ENCODE results near the gene ITGA5.

The ITGA5 gene

GRCh38 chr12:54412348-54412747, 6.7 kb downstream of the ITGA5 start:
- peak overlapping the region; percentile 62 for H3K4me3 ChIP-seq (ENCODE audit: low read depth, low read length)
- no peak for DNase-seq (ENCODE audit: low read depth)
- TF ChIP-seq POLR2A (IDR thresholded peaks at IDR 0.05; ENCODE audit: extremely low read depth, insufficient read length) (no peak), CTCF (IDR thresholded peaks at IDR 0.05; ENCODE audit: low read depth, low read length) (no peak), MYC (IDR thresholded peaks at IDR 0.05; ENCODE audit: low read depth, low read length) (no peak), MAX (IDR thresholded peaks at IDR 0.05; ENCODE audit: low read depth, low read length) (no peak)

- TF ChIP-seq CTCF (IDR thresholded peaks at IDR 0.05; ENCODE audit: low read depth, low read length) (no peak), POLR2A (IDR thresholded peaks at IDR 0.05; ENCODE audit: extremely low read depth, insufficient read length) (no peak), MYC (IDR thresholded peaks at IDR 0.05; ENCODE audit: low read depth, low read length) (no peak), MAX (IDR thresholded peaks at IDR 0.05; ENCODE audit: low read depth, low read length) (no peak)
- peak overlapping the region; percentile 62 for H3K4me3 ChIP-seq (ENCODE audit: low read depth, low read length)
- DNase-seq (ENCODE audit: low read depth), result peak; percentile 83
Measured at GRCh38 chr12:54411391-54412241, 7.5 kb downstream of the ITGA5 start.

GRCh38 chr12:54409267-54409666, 9.8 kb downstream of the ITGA5 start:
- TF ChIP-seq MYC (IDR thresholded peaks at IDR 0.05; ENCODE audit: low read depth, low read length) (no peak), MAX (IDR thresholded peaks at IDR 0.05; ENCODE audit: low read depth, low read length) (no peak), POLR2A (IDR thresholded peaks at IDR 0.05; ENCODE audit: extremely low read depth, insufficient read length) (no peak), CTCF (IDR thresholded peaks at IDR 0.05; ENCODE audit: low read depth, low read length) (no peak)
- H3K4me3 ChIP-seq (ENCODE audit: low read depth, low read length), result no peak overlapping the region
- DNase-seq (ENCODE audit: low read depth), result no peak

GRCh38 chr12:54407183-54407905, 11.7 kb downstream of the ITGA5 start:
- DNase-seq (ENCODE audit: low read depth), result no peak
- no peak overlapping the region for H3K4me3 ChIP-seq (ENCODE audit: low read depth, low read length)
- TF ChIP-seq MYC (IDR thresholded peaks at IDR 0.05; ENCODE audit: low read depth, low read length), result no peak
- no peak for TF ChIP-seq CTCF (IDR thresholded peaks at IDR 0.05; ENCODE audit: low read depth, low read length)
- TF ChIP-seq POLR2A (IDR thresholded peaks at IDR 0.05; ENCODE audit: extremely low read depth, insufficient read length), result no peak
- no peak for TF ChIP-seq MAX (IDR thresholded peaks at IDR 0.05; ENCODE audit: low read depth, low read length)

GRCh38 chr12:54405573-54405972, 13.5 kb downstream of the ITGA5 start:
- no peak overlapping the region for H3K4me3 ChIP-seq (ENCODE audit: low read depth, low read length)
- no peak for DNase-seq (ENCODE audit: low read depth)
- TF ChIP-seq MAX (IDR thresholded peaks at IDR 0.05; ENCODE audit: low read depth, low read length) (no peak), CTCF (IDR thresholded peaks at IDR 0.05; ENCODE audit: low read depth, low read length) (no peak), POLR2A (IDR thresholded peaks at IDR 0.05; ENCODE audit: extremely low read depth, insufficient read length) (no peak), MYC (IDR thresholded peaks at IDR 0.05; ENCODE audit: low read depth, low read length) (no peak)

Data from NB4 (cell line).